AG09309 (cell line): ENCODE data around the gene DYNAP.

ENCODE experiments used
- DNase-seq: peaks from one replicate; pipeline ENCODE4 v3.0.0-alpha.2; 2010; ENCODE audit warnings: low read depth
- H3K4me3 ChIP-seq: 2 replicates; pipeline ENCODE4 v1.5.1; 2011; ENCODE audit warnings: mild to moderate bottlenecking, low read depth, low read length, moderate library complexity; ENCODE audit not compliant: control insufficient read depth
- CTCF ChIP-seq: IDR thresholded peaks from 2 replicates; pipeline ENCODE4 v1.5.1; 2011; ENCODE audit warnings: mild to moderate bottlenecking, low read depth, low read length, inconsistent platforms; ENCODE audit not compliant: insufficient read depth, control insufficient read depth; ENCODE audit errors: missing control alignments

The DYNAP gene

GRCh38 chr18:54561706-54562267 is 29.3 kb upstream of the DYNAP start:
- no peak for TF ChIP-seq CTCF
- no peak for DNase-seq
- no peak overlapping the region for H3K4me3 ChIP-seq

GRCh38 chr18:54580202-54580729 is 10.8 kb upstream of the DYNAP start:
- DNase-seq, result no peak
- TF ChIP-seq CTCF, result no peak

GRCh38 chr18:54584065-54584464 is 7.0 kb upstream of the DYNAP start:
- no peak for DNase-seq
- no peak for TF ChIP-seq CTCF
- no peak overlapping the region for H3K4me3 ChIP-seq

More at GRCh38 chr18:54580202-54580729, 10.8 kb upstream of the DYNAP start:
- no peak overlapping the region for H3K4me3 ChIP-seq

GRCh38 chr18:54585743-54586142 is 5.3 kb upstream of the DYNAP start:
- no peak for TF ChIP-seq CTCF

GRCh38 chr18:54604211-54604610 is 13.2 kb downstream of the DYNAP start:
- no peak overlapping the region for H3K4me3 ChIP-seq
- no peak for TF ChIP-seq CTCF
- DNase-seq, result no peak

More at GRCh38 chr18:54585743-54586142, 5.3 kb upstream of the DYNAP start:
- H3K4me3 ChIP-seq, result no peak overlapping the region
- DNase-seq, result no peak

- no peak overlapping the region for H3K4me3 ChIP-seq
- no peak for TF ChIP-seq CTCF
- no peak for DNase-seq
Observed at GRCh38 chr18:54606835-54607212, 15.8 kb downstream of the DYNAP start.
